Measurements from ENCODE around the gene IREB2. TPM values are rescaled to one million over a fixed set of nuclear protein-coding genes. Genes with fewer than 3 reads are reported as not detected.

IREB2 gene
- total and polyA plus RNA-seq, 2 of the 13 experiments (the other 11 are each of a cell fraction or from before 2014, with no cell fraction given): 24.2 to 30.4 TPM

GRCh38 chr15:78437762-78438618, at the start of gene IREB2 (continued):
- TF ChIP-seq RERE (CRISPR knock-in tag; IDR thresholded peaks at IDR 0.05; ENCODE audit: low read depth) (no peak), GABPB1 (CRISPR knock-in tag; IDR thresholded peaks at IDR 0.05) (peak; percentile 88), ZNF841 (CRISPR knock-in tag; IDR thresholded peaks at IDR 0.05; ENCODE audit: borderline replicate concordance) (no peak), MEIS2 (CRISPR knock-in tag; IDR thresholded peaks at IDR 0.05) (no peak; the same call in 1 of the 2 replicates), SOX13 (IDR thresholded peaks at IDR 0.05) (peak; percentile 38; the same call in 1 of the 2 replicates), SOX13 (CRISPR knock-in tag; conservative IDR thresholded peaks at IDR 0.05 in 1 of 2, IDR thresholded peaks at IDR 0.05 in 1 of 2) (0 out of 4 replicates have a peak, but pooled peaks of 1 of the 2 experiments have one; percentile 10), ZNF329 (CRISPR knock-in tag; IDR thresholded peaks at IDR 0.05; ENCODE audit: low read depth) (peak; percentile 68; the same call in 1 of the 2 replicates), MYC (CRISPR knock-in tag; IDR thresholded peaks at IDR 0.05; ENCODE audit: borderline replicate concordance) (peak; percentile 87), HCFC1 (IDR thresholded peaks at IDR 0.05; ENCODE audit: low read depth, low read length) (peak; percentile 30; the same call in 1 of the 2 replicates), SIN3B (IDR thresholded peaks at IDR 0.05; ENCODE audit: low read length) (peak; percentile 43; the same call in 1 of the 2 replicates), FOXA3 (CRISPR knock-in tag; IDR thresholded peaks at IDR 0.05) (peak; percentile 58), NR2F6 (IDR thresholded peaks at IDR 0.05) (0 out of 2 replicates have a peak, but pooled peaks have one; percentile 24), NR2F6 (CRISPR knock-in tag; IDR thresholded peaks at IDR 0.05) (peak; percentile 62), PATZ1 (CRISPR knock-in tag; IDR thresholded peaks at IDR 0.05) (peak; percentile 79), KDM5B (CRISPR knock-in tag; IDR thresholded peaks at IDR 0.05; ENCODE audit: borderline replicate concordance) (no peak), KLF6 (CRISPR knock-in tag; IDR thresholded peaks at IDR 0.05) (peak; percentile 25; the same call in 1 of the 2 replicates), YY1 (IDR thresholded peaks at IDR 0.05; ENCODE audit: insufficient read depth, insufficient replicate concordance, low read depth, low read length) (peak; percentile 85), IRF9 (CRISPR knock-in tag; IDR thresholded peaks at IDR 0.05; ENCODE audit: borderline replicate concordance) (0 out of 2 replicates have a peak, but pooled peaks have one; percentile 13), PRMT3 (CRISPR knock-in tag; IDR thresholded peaks at IDR 0.05; ENCODE audit: borderline replicate concordance, low read depth) (no peak)

All from HepG2 (cell line).